Measurements from ENCODE around the gene NCOA5.

DNA sequence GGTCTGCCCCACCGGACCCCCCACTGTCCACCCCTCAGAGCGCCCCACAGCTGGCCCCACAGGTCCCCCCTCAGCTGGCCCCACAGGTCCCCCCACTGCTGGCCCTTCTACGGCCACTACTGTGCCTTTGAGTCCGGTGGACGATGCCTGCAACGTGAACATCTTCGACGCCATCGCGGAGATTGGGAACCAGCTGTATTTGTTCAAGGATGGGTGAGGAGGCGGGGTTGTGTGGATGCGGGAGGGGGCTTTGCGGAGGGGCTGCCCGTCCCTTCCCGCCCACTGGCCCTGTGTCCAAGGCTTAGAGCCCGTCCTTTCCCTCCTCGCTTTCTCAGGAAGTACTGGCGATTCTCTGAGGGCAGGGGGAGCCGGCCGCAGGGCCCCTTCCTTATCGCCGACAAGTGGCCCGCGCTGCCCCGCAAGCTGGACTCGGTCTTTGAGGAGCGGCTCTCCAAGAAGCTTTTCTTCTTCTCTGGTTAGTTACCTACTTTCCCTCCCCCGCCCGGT lies 76.4 kb downstream of the NCOA5 start:
- TF ChIP-seq CTCF (optimal IDR thresholded peaks at IDR 0.05 in 1 of 3, IDR thresholded peaks at IDR 0.05 in 1 of 3, conservative IDR thresholded peaks at IDR 0.05 in 1 of 3; ENCODE audit: extremely low read depth in 1 of 3, insufficient read depth in 2 of 3, low read length in 3 of 3) = no peak
- TF ChIP-seq EZH2 (IDR thresholded peaks at IDR 0.05; ENCODE audit: low read length) = no peak
